ENCODE data around the gene SELENON. TPM values are rescaled to one million over a fixed set of nuclear protein-coding genes. Genes with fewer than 3 reads are reported as not detected.

SELENON gene
- polyA plus RNA-seq, 2 of the 4 experiments (the other 2 are of a cell fraction) = 16.6 to 41.1 TPM

DNA sequence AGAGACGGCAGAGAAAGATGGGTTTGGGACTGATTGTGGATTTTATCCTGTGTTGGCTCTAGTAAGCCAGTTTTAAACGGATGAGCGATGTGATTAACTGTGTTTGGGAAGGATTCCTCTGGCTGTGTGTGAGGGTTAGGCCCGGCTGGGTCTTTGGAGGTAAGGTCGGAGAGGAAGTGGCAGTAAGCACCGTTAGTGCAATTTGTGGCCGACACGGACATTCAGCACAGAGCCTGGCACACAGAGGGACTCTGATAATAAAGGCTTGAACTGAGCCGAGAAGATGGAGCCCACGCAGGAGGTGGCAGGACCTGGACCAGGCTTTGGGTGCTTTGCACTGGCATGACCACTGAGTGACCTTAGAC is 21.1 kb downstream of the SELENON start:
- 73% methylated on average over 9 of the region's 10 CpGs for WGBS (ENCODE audit: missing lambda C conversion rate)
- TF ChIP-seq JUNB (IDR thresholded peaks at IDR 0.05) (no peak), ATOH8 (CRISPR knock-in tag; IDR thresholded peaks at IDR 0.05; ENCODE audit: low read depth) (no peak), FOXS1 (CRISPR knock-in tag; IDR thresholded peaks at IDR 0.05) (no peak), HOXB5 (CRISPR knock-in tag; IDR thresholded peaks at IDR 0.05) (no peak)
- Histone ChIP-seq H3K4me2 (peak overlapping the region; percentile 83), H3K4me3 (peak overlapping the region; percentile 81), H3K27ac (peak overlapping the region in 1 of 2 experiments; percentile 89; a peak in 3 of 6 replicates), H3K4me1 (peaks cover 18% of the 10 kb centered on the region), H3K9me3 (no peaks in the 10 kb centered on the region)
- POLR2A ChIA-PET = no interaction called here
- no peak for FAIRE-seq
- no peak for ATAC-seq
- CTCF ChIA-PET = interaction anchor here (1.0 to 1.3 kb wide), 2 partner anchors 10 to 25 kb away, joined by 3 to 4 read pairs; no protein-coding TSS in a partner anchor
- no peak for DNase-seq (ENCODE audit: low read depth in 1 of 2, low spot score in 1 of 2)

DNA sequence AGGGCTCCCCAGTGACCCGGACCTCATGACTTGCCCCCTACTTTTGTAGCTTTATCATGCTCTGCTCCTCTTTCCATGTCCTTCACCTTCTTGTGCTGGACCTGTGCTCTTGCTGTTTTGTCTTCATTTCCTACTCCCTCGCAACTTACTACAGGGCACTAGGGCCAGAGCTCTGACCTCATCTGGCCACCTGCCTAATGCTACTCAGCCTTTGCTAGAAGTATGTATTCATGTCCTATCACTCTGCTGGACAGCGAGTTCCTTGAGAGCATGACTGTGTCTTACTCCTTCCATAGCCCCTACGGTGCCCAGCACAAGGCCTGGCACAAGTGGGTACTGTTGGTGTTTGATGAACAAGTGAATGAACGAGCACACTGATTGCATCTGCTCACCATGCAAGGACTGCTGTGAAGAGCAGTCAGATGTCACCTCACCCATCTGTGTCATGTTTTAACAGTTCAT is 21.7 kb downstream of the SELENON start:
- Histone ChIP-seq H3K4me3 (no peak overlapping the region), H3K9me3 (no peaks in the 10 kb centered on the region), H3K27ac (no peak overlapping the region), H3K4me2 (peak overlapping the region; percentile 83), H3K4me1 (peaks cover 18% of the 10 kb centered on the region)
- ChIA-PET CTCF (interaction anchor here (1.1 to 1.4 kb wide), 3 partner anchors 11 to 26 kb away, joined by 3 to 5 read pairs (median 4); no protein-coding TSS in a partner anchor), POLR2A (no interaction called here)
- DNase-seq (ENCODE audit: low read depth in 1 of 2, low spot score in 1 of 2) (no peak), ATAC-seq (no peak), FAIRE-seq (no peak)
- no peak for TF ChIP-seq CHD4 (IDR thresholded peaks at IDR 0.05; ENCODE audit: borderline replicate concordance)
- no peak for TF ChIP-seq NR3C1 (IDR thresholded peaks at IDR 0.05)
- TF ChIP-seq FOXS1 (CRISPR knock-in tag; IDR thresholded peaks at IDR 0.05) = no peak
- TF ChIP-seq, protein P1, sequence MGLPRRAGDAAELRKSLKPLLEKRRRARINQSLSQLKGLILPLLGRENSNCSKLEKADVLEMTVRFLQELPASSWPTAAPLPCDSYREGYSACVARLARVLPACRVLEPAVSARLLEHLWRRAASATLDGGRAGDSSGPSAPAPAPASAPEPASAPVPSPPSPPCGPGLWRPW (IDR thresholded peaks at IDR 0.05) = no peak
- TF ChIP-seq MAX (IDR thresholded peaks at IDR 0.05) = no peak
- TF ChIP-seq HOXB5 (CRISPR knock-in tag; IDR thresholded peaks at IDR 0.05) = no peak
- TF ChIP-seq ZSCAN20 (CRISPR knock-in tag; IDR thresholded peaks at IDR 0.05) = no peak
- TF ChIP-seq BHLHE40 (IDR thresholded peaks at IDR 0.05; ENCODE audit: low read depth, low read length) = no peak
- no peak for TF ChIP-seq ZNF302 (CRISPR knock-in tag; IDR thresholded peaks at IDR 0.05)
- no peak for TF ChIP-seq ZFP36 (IDR thresholded peaks at IDR 0.05; ENCODE audit: borderline replicate concordance, partially characterized antibody)
- no peak for TF ChIP-seq FOSL2 (IDR thresholded peaks at IDR 0.05)
- TF ChIP-seq FOSL2 (CRISPR knock-in tag; IDR thresholded peaks at IDR 0.05) = no peak
- no peak for TF ChIP-seq HDAC2 (IDR thresholded peaks at IDR 0.05)
- no peak for TF ChIP-seq TFCP2L1 (CRISPR knock-in tag; IDR thresholded peaks at IDR 0.05)
- no peak for TF ChIP-seq HEYL (CRISPR knock-in tag; IDR thresholded peaks at IDR 0.05)
- 86% methylated on average over 5 of the region's 5 CpGs for WGBS (ENCODE audit: missing lambda C conversion rate)

GRCh38 chr1:25825605-25826004 is 25.6 kb downstream of the SELENON start:
- no peak for DNase-seq (ENCODE audit: low read depth in 1 of 2, low spot score in 1 of 2)
- ATAC-seq = no peak
- peaks cover 9% of the 10 kb centered on the region; the same call in 1 of the 3 replicates for H3K4me1 ChIP-seq
- no peak overlapping the region for H3K27ac ChIP-seq
- ChIA-PET POLR2A (no interaction called here), CTCF (interaction anchor here (0.8 to 1.0 kb wide), 2 partner anchors 15 to 28 kb away, joined by 3 read pairs; no protein-coding TSS in a partner anchor)
- H3K4me2 ChIP-seq = no peak overlapping the region
- FAIRE-seq = no peak
- no peaks in the 10 kb centered on the region for H3K9me3 ChIP-seq
- WGBS (ENCODE audit: missing lambda C conversion rate) = 79% methylated on average over 2 of the region's 2 CpGs
- TF ChIP-seq HOXB5 (CRISPR knock-in tag; IDR thresholded peaks at IDR 0.05) = no peak
- no peak for TF ChIP-seq FOSL2 (IDR thresholded peaks at IDR 0.05)
- TF ChIP-seq FOSL2 (CRISPR knock-in tag; IDR thresholded peaks at IDR 0.05) = no peak
- no peak for TF ChIP-seq RNF2 (IDR thresholded peaks at IDR 0.05; ENCODE audit: borderline replicate concordance, low read depth)
- no peak for TF ChIP-seq MAX (IDR thresholded peaks at IDR 0.05)
- TF ChIP-seq, protein P2, sequence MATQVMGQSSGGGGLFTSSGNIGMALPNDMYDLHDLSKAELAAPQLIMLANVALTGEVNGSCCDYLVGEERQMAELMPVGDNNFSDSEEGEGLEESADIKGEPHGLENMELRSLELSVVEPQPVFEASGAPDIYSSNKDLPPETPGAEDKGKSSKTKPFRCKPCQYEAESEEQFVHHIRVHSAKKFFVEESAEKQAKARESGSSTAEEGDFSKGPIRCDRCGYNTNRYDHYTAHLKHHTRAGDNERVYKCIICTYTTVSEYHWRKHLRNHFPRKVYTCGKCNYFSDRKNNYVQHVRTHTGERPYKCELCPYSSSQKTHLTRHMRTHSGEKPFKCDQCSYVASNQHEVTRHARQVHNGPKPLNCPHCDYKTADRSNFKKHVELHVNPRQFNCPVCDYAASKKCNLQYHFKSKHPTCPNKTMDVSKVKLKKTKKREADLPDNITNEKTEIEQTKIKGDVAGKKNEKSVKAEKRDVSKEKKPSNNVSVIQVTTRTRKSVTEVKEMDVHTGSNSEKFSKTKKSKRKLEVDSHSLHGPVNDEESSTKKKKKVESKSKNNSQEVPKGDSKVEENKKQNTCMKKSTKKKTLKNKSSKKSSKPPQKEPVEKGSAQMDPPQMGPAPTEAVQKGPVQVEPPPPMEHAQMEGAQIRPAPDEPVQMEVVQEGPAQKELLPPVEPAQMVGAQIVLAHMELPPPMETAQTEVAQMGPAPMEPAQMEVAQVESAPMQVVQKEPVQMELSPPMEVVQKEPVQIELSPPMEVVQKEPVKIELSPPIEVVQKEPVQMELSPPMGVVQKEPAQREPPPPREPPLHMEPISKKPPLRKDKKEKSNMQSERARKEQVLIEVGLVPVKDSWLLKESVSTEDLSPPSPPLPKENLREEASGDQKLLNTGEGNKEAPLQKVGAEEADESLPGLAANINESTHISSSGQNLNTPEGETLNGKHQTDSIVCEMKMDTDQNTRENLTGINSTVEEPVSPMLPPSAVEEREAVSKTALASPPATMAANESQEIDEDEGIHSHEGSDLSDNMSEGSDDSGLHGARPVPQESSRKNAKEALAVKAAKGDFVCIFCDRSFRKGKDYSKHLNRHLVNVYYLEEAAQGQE (IDR thresholded peaks at IDR 0.05) = no peak
- TF ChIP-seq TFCP2L1 (CRISPR knock-in tag; IDR thresholded peaks at IDR 0.05) = no peak
- no peak for TF ChIP-seq RAD21 (conservative IDR thresholded peaks at IDR 0.05 in 1 of 2, IDR thresholded peaks at IDR 0.05 in 1 of 2)
- TF ChIP-seq HOXB13 (CRISPR knock-in tag; IDR thresholded peaks at IDR 0.05; ENCODE audit: low read depth) = no peak
- no peak for TF ChIP-seq FOSB (CRISPR knock-in tag; IDR thresholded peaks at IDR 0.05)
- TF ChIP-seq SMC3 (IDR thresholded peaks at IDR 0.05) = no peak
- TF ChIP-seq MAFK (IDR thresholded peaks at IDR 0.05; ENCODE audit: partially characterized antibody) = no peak
- TF ChIP-seq CTCF (IDR thresholded peaks at IDR 0.05) = no peak
- no peak for TF ChIP-seq USF2 (IDR thresholded peaks at IDR 0.05)
- no peak for TF ChIP-seq EHMT2 (IDR thresholded peaks at IDR 0.05; ENCODE audit: low read depth)
- H3K4me3 ChIP-seq = no peak overlapping the region
